ENCODE measurements around the gene ATL3.
A peak's percentile ranks its signal among the peaks of the same experiment; 100 is the strongest.
"Not testable (repeated sequence)": the region's sequence is repeated elsewhere in the genome, so short reads cannot be mapped to it uniquely, and the experiment has no call there.

The ATL3 gene

DNA sequence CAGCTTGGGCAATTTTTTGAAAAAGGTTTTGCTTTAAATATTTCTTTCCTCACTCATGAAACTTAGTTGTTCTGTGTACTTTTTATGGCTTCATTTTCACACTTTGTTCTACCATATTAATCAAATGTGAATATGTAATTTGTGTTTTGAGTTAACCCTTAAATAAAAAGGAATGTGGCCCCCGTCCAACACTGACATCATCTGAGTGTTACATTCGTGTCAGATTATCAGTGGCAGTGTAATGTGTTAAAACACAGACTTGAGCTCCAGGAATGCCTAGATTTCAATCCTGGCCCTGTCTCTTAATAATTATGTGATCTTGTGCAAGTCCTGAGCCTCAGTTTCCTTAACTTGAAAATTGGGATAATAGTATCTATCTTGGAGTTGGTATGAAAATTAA lies 15.8 kb upstream of the ATL3 start:
- H3K36me3 ChIP-seq (ENCODE audit: insufficient read depth, low read length) = no peaks in the 10 kb centered on the region
- no peak overlapping the region for H3K9ac ChIP-seq (ENCODE audit: low read length)
- peaks cover 91% of the 10 kb centered on the region for H3K79me2 ChIP-seq (ENCODE audit: insufficient read depth, low read length)
- peaks cover 33% of the 10 kb centered on the region for H3K4me1 ChIP-seq (ENCODE audit: insufficient read depth, low read length, severe bottlenecking)
- H3K9me3 ChIP-seq (ENCODE audit: low read length) = no peaks in the 10 kb centered on the region
- H3F3A ChIP-seq (ENCODE audit: insufficient read depth, low read length) = no peaks in the 10 kb centered on the region
- H3K9me2 ChIP-seq (ENCODE audit: low read depth, low read length) = no peaks in the 10 kb centered on the region
- H3K4me3 ChIP-seq (ENCODE audit: low read depth, low read length, poor library complexity, severe bottlenecking) = no peak overlapping the region
- no peak for TF ChIP-seq EZH2 (IDR thresholded peaks at IDR 0.05; ENCODE audit: borderline replicate concordance, low read length)
- TF ChIP-seq, protein P1, sequence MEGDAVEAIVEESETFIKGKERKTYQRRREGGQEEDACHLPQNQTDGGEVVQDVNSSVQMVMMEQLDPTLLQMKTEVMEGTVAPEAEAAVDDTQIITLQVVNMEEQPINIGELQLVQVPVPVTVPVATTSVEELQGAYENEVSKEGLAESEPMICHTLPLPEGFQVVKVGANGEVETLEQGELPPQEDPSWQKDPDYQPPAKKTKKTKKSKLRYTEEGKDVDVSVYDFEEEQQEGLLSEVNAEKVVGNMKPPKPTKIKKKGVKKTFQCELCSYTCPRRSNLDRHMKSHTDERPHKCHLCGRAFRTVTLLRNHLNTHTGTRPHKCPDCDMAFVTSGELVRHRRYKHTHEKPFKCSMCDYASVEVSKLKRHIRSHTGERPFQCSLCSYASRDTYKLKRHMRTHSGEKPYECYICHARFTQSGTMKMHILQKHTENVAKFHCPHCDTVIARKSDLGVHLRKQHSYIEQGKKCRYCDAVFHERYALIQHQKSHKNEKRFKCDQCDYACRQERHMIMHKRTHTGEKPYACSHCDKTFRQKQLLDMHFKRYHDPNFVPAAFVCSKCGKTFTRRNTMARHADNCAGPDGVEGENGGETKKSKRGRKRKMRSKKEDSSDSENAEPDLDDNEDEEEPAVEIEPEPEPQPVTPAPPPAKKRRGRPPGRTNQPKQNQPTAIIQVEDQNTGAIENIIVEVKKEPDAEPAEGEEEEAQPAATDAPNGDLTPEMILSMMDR (IDR thresholded peaks at IDR 0.05; ENCODE audit: low read length) = no peak
- no peak overlapping the region for H2AFZ ChIP-seq (ENCODE audit: low read length)
- no peak overlapping the region for H3K4me2 ChIP-seq (ENCODE audit: low read length)
- no peaks in the 10 kb centered on the region for H3K27me3 ChIP-seq (ENCODE audit: insufficient read depth, low read length)
- no peaks in the 10 kb centered on the region for H4K20me1 ChIP-seq (ENCODE audit: insufficient read depth, low read length)
- H3K27ac ChIP-seq (ENCODE audit: low read depth, low read length, poor library complexity, severe bottlenecking) = no peak overlapping the region

DNA sequence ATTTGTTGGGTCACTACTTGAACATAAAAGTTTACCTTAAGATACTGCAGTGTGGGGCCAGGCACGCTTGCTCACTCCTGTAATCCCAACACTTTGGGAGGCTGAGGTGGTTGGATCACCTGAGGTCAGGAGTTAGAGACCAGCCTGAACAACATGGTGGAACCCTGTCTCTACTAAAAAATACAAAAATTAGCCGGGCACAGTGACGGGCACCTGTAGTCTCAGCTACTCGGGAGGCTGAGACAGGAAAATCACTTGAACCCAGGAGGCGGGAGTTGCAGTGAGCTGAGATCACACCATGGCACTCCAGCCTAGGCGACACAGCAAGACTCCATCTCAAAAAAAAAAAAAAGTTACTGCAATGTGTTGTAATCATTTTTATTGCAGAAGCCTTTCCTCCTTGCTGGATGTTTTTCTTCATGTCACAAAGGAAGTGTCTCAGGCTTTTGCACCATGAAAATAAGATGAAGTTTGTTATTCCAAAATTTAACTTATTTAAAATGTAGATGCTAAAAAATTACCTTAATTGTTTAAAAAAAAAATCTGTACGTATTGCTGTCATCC lies 14.1 kb upstream of the ATL3 start:
- not testable (repeated sequence) for H3K27me3 ChIP-seq (ENCODE audit: insufficient read depth, low read length); H2AFZ ChIP-seq (ENCODE audit: low read length); H4K20me1 ChIP-seq (ENCODE audit: insufficient read depth, low read length); H3K9ac ChIP-seq (ENCODE audit: low read length); H3K27ac ChIP-seq (ENCODE audit: low read depth, low read length, poor library complexity, severe bottlenecking); H3K9me2 ChIP-seq (ENCODE audit: low read depth, low read length); H3K36me3 ChIP-seq (ENCODE audit: insufficient read depth, low read length); H3K4me2 ChIP-seq (ENCODE audit: low read length); H3K9me3 ChIP-seq (ENCODE audit: low read length); H3F3A ChIP-seq (ENCODE audit: insufficient read depth, low read length); H3K4me3 ChIP-seq (ENCODE audit: low read depth, low read length, poor library complexity, severe bottlenecking)
- peaks cover 39% of the 10 kb centered on the region for H3K4me1 ChIP-seq (ENCODE audit: insufficient read depth, low read length, severe bottlenecking)
- peaks cover 78% of the 10 kb centered on the region for H3K79me2 ChIP-seq (ENCODE audit: insufficient read depth, low read length)

DNA sequence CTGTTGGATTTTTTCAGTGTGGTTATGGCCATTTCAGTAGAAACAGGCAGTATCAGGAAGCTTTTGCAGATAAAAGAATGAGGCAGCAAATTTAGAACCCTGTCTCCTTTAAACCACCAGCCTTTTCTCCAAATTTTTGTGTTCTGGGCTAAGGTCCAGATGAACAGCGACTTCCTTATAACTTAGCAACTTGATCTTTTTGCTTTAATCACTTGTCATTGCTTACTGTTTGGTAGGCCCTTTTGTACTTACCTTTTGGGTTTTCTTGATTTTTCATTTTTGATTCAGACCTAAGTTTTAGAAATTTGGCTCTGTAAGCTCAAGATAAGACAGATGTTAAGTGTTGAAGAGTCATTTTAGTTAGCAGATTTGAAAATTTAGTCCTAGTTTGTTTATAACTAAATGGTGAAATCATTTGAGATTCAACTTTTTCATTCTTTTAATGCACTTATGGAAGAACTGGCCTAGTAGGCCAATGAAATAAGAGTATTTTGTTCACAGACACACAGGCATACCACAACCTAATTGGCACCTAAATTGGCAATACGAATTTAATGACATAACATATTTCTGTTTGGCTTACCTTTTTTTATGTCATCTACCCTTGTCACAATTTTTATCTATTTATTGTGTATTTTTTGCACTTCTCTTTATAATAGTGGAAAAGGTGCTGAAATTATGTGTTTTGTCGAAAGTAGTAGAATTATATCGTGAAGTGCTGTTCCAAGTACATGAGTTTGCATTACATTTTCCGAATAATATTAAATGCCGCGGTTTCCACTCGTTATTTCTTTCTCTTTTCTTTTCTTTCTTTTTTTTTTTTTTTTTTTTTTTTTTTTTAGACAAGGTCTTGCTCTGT lies 12.2 kb upstream of the ATL3 start:
- Histone ChIP-seq H3K9me2 (ENCODE audit: low read depth, low read length) (no peaks in the 10 kb centered on the region), H3K4me2 (ENCODE audit: low read length) (peak overlapping the region; percentile 98), H2AFZ (ENCODE audit: low read length) (no peak overlapping the region), H4K20me1 (ENCODE audit: insufficient read depth, low read length) (no peaks in the 10 kb centered on the region), H3K79me2 (ENCODE audit: insufficient read depth, low read length) (peaks cover 59% of the 10 kb centered on the region), H3K9me3 (ENCODE audit: low read length) (no peaks in the 10 kb centered on the region), H3K4me3 (ENCODE audit: low read depth, low read length, poor library complexity, severe bottlenecking) (peak overlapping the region; percentile 72), H3K36me3 (ENCODE audit: insufficient read depth, low read length) (no peaks in the 10 kb centered on the region), H3F3A (ENCODE audit: insufficient read depth, low read length) (no peaks in the 10 kb centered on the region), H3K27me3 (ENCODE audit: insufficient read depth, low read length) (no peaks in the 10 kb centered on the region), H3K27ac (ENCODE audit: low read depth, low read length, poor library complexity, severe bottlenecking) (peak overlapping the region; percentile 75), H3K4me1 (ENCODE audit: insufficient read depth, low read length, severe bottlenecking) (peaks cover 31% of the 10 kb centered on the region), H3K9ac (ENCODE audit: low read length) (peak overlapping the region; percentile 76)
- no peak for TF ChIP-seq EZH2 (IDR thresholded peaks at IDR 0.05; ENCODE audit: borderline replicate concordance, low read length)
- TF ChIP-seq, protein P1 (IDR thresholded peaks at IDR 0.05; ENCODE audit: low read length) = no peak

Data from OCI-LY1 (cell line).